H7 (cell line): Measurements from ENCODE around the gene ISM2. TPM values are rescaled to one million over a fixed set of nuclear protein-coding genes. Genes with fewer than 3 reads are reported as not detected.

Experiments used
- DNase-seq: peaks from one replicate; pipeline ENCODE4 v3.0.0; 2012
- H3K27me3 ChIP-seq: 2 replicates; pipeline ENCODE4 v1.6.0; 2011; ENCODE audit warnings: mild to moderate bottlenecking, low read length; ENCODE audit not compliant: control insufficient read depth, insufficient read depth
- H3K36me3 ChIP-seq: replicated peaks from 2 replicates; pipeline ENCODE4 v1.5.1; 2011; ENCODE audit warnings: low read length; ENCODE audit not compliant: control insufficient read depth, insufficient read depth
- H3K4me3 ChIP-seq: 2 replicates; pipeline ENCODE4 v1.5.1; 2011; ENCODE audit warnings: low read depth, mild to moderate bottlenecking, control low read depth, low read length, moderate library complexity; ENCODE audit not compliant: insufficient read depth
- total RNA-seq: library from RNA; depleted of rRNA; stranded (reverse); fragments of >200 nt; shearing (Covaris generic); gene quantifications from 2 replicates; pipeline ENCODE4 v1.2.3, GENCODE V29; 2014

The ISM2 gene
- total RNA-seq, 1 experiment from 2014 or later = 1.1 TPM

- no peaks in the 10 kb centered on the region for H3K36me3 ChIP-seq
- H3K4me3 ChIP-seq = no peak overlapping the region
- H3K27me3 ChIP-seq = no peaks in the 10 kb centered on the region
- DNase-seq = no peak
Measured at GRCh38 chr14:77490347-77490986, 8.1 kb downstream of the ISM2 start.

GRCh38 chr14:77489041-77489440 is 9.6 kb downstream of the ISM2 start:
- Histone ChIP-seq H3K36me3 (no peaks in the 10 kb centered on the region), H3K4me3 (no peak overlapping the region), H3K27me3 (no peaks in the 10 kb centered on the region)
- DNase-seq = peak; percentile 7

- Histone ChIP-seq H3K4me3 (no peak overlapping the region), H3K27me3 (no peaks in the 10 kb centered on the region), H3K36me3 (no peaks in the 10 kb centered on the region)
- DNase-seq = peak; percentile 12
Measured at GRCh38 chr14:77488558-77488957, 10.1 kb downstream of the ISM2 start.

GRCh38 chr14:77485901-77486678 is 12.5 kb downstream of the ISM2 start:
- no peaks in the 10 kb centered on the region for H3K27me3 ChIP-seq
- DNase-seq = no peak
- no peak overlapping the region for H3K4me3 ChIP-seq
- H3K36me3 ChIP-seq = no peaks in the 10 kb centered on the region

GRCh38 chr14:77485256-77485655 is 13.4 kb downstream of the ISM2 start:
- H3K27me3 ChIP-seq = no peaks in the 10 kb centered on the region
- no peaks in the 10 kb centered on the region for H3K36me3 ChIP-seq
- H3K4me3 ChIP-seq = no peak overlapping the region
- no peak for DNase-seq

- H3K4me3 ChIP-seq = no peak overlapping the region
- no peaks in the 10 kb centered on the region for H3K36me3 ChIP-seq
- DNase-seq = no peak
- no peaks in the 10 kb centered on the region for H3K27me3 ChIP-seq
Measured at GRCh38 chr14:77482422-77482821, 16.2 kb downstream of the ISM2 start.

- Histone ChIP-seq H3K36me3 (no peaks in the 10 kb centered on the region), H3K4me3 (no peak overlapping the region), H3K27me3 (no peaks in the 10 kb centered on the region)
- DNase-seq = no peak
Measured at GRCh38 chr14:77478796-77479195, 19.8 kb downstream of the ISM2 start.

GRCh38 chr14:77478029-77478428 is 20.6 kb downstream of the ISM2 start:
- no peak overlapping the region for H3K4me3 ChIP-seq
- no peaks in the 10 kb centered on the region for H3K27me3 ChIP-seq
- no peaks in the 10 kb centered on the region for H3K36me3 ChIP-seq
- no peak for DNase-seq

GRCh38 chr14:77475432-77476115 is 23.0 kb downstream of the ISM2 start:
- peak; percentile 62 for DNase-seq
- no peaks in the 10 kb centered on the region for H3K36me3 ChIP-seq
- H3K27me3 ChIP-seq = no peaks in the 10 kb centered on the region
- no peak overlapping the region for H3K4me3 ChIP-seq

- Histone ChIP-seq H3K4me3 (no peak overlapping the region), H3K36me3 (no peaks in the 10 kb centered on the region), H3K27me3 (no peaks in the 10 kb centered on the region)
- no peak for DNase-seq
Measured at GRCh38 chr14:77474479-77475177, 24.0 kb downstream of the ISM2 start.

- no peak for DNase-seq
- no peaks in the 10 kb centered on the region for H3K27me3 ChIP-seq
- no peak overlapping the region for H3K4me3 ChIP-seq
- peaks cover 2% of the 10 kb centered on the region for H3K36me3 ChIP-seq
Measured at GRCh38 chr14:77473921-77474320, 24.7 kb downstream of the ISM2 start.

GRCh38 chr14:77470224-77470870 is 28.3 kb downstream of the ISM2 start:
- no peaks in the 10 kb centered on the region for H3K27me3 ChIP-seq
- DNase-seq = no peak
- peaks cover 14% of the 10 kb centered on the region for H3K36me3 ChIP-seq
- no peak overlapping the region for H3K4me3 ChIP-seq

- H3K27me3 ChIP-seq = no peaks in the 10 kb centered on the region
- no peak for DNase-seq
- no peak overlapping the region for H3K4me3 ChIP-seq
- H3K36me3 ChIP-seq = peaks cover 22% of the 10 kb centered on the region
Measured at GRCh38 chr14:77469539-77469938, 29.1 kb downstream of the ISM2 start.

- H3K36me3 ChIP-seq = peaks cover 25% of the 10 kb centered on the region
Measured at GRCh38 chr14:77469067-77469505, 29.5 kb downstream of the ISM2 start.

More at GRCh38 chr14:77469067-77469505, 29.5 kb downstream of the ISM2 start:
- DNase-seq = no peak
- Histone ChIP-seq H3K4me3 (no peak overlapping the region), H3K27me3 (no peaks in the 10 kb centered on the region)
